GM21367 (cell line): ENCODE results near the gene PCDH9.

Source experiments
- ATAC-seq: cut with Tn5 transposase; IDR thresholded peaks from one replicate; pipeline ENCODE4 v1.9.1; 2021; ENCODE audit not compliant: unreplicated experiment

PCDH9 gene

DNA sequence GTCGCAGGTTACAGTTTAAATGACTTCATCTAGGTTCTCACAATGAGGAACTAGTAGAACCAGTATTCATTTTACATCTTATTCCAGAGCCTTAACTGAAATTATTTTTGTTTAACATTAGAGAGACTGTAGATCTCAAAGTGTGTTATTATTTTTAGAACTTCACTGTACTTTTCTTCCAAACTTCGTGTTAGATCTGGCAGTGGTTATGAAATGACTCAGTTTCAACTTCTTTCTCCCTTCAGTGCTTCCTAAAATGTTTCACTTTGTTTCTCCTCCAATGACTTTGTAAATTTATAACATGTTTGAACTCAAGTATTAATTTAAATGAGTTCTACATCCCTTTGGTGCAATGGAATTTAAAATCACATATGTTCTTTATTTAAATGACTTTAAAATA, 139.3 kb downstream of the PCDH9 start:
- no peak for ATAC-seq

DNA sequence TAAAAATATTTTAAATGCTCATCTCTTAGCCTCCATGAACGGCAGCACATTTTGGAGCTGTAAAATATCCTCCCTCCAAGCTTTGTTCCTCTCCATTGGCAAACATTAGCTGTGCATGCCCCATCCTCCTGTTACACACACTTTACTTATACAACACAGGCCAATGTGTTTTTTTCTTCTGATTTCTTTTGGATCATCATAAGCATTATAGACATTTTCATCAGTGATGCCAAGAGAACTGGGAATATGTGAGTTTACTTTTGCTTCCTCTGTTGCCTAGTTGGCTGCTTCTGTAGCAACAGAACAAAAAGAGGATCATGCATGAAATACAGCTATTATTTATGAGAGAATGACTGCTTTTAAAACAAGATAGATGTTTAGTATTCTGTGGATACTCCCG, 142.6 kb downstream of the PCDH9 start:
- ATAC-seq = no peak

DNA sequence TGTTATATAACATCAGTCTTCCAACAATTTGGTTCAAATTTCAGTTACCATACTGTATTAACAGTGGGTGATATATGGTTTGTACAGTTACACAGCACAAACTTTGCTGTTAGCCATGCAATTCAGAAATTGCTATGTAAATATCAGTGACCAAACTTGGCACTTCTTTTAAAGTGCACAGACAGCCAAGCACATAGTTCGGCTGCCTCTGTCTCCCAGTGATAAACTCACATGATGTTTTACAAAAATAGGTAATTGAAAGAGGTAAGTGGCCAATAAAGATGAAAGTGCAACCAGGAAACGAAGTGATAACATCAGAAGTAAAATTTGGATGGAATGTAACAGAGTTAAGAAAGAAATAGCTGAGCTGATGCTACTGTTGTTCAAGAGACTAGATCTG, 143.9 kb downstream of the PCDH9 start:
- no peak for ATAC-seq

GRCh38 chr13:67084066-67084465, 146.1 kb downstream of the PCDH9 start:
- ATAC-seq = no peak

DNA sequence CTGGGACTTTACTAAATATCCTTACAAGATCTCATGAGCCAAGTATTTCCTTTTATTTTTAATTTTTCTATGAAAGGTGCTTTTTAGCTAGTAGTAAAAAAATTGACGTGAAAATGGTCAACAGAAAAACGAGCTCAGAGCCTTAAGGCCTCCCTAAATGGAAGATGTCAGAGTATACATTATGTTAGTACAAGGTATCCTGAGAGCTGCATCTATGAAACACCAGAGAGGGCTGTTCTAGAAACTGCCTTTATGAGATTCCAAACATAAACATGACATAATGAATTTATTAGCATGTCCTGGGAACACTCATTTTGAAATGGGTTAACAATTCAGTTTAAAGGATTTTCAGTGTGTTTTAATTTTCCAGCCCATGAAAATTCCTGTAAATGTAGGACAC, 146.6 kb downstream of the PCDH9 start:
- no peak for ATAC-seq

GRCh38 chr13:67080351-67080750, 149.8 kb downstream of the PCDH9 start:
- no peak for ATAC-seq

DNA sequence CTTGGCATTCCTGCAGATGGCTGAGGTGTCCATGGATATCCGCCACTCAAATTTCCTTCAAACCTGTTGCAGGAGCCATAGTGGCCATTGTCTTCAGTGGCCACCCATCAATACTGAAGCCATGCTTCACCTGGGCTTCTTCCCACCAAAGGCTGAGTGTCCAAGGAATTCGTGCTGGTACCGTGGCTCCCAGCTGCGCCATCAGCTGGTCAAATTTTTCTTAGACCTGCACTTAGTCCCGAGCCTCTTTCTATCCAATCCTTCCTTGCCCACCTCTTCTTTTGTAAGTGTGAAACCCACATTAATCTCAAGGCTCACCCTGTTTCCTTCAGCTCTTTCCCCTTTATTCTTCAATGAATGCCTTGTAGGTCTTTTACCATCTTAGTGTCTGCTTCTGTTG, 152.1 kb downstream of the PCDH9 start:
- no peak for ATAC-seq

DNA sequence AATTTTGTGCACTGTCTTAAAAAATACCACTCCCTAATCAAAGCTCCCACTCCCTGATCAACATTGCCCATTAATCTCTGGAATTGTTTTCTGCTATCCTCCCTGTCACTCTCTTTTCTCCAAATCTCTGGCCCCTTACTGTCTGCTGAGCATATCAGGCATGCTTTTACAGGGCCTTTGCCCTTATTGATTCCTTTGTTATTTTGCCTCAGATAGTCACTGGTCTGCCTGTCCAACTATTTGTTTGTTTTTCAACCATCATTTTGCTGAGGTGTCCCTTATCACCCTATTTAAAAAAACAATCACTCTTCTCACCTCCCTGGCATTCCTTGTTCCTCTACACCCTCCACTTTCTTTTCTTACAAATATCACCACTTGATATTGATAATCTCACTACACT, 153.0 kb downstream of the PCDH9 start:
- no peak for ATAC-seq

- no peak for ATAC-seq
These were observed 153.8 kb downstream of the PCDH9 start for GRCh38 chr13:67076378-67076777.

GRCh38 chr13:67075239-67075638, 154.9 kb downstream of the PCDH9 start:
- no peak for ATAC-seq

DNA sequence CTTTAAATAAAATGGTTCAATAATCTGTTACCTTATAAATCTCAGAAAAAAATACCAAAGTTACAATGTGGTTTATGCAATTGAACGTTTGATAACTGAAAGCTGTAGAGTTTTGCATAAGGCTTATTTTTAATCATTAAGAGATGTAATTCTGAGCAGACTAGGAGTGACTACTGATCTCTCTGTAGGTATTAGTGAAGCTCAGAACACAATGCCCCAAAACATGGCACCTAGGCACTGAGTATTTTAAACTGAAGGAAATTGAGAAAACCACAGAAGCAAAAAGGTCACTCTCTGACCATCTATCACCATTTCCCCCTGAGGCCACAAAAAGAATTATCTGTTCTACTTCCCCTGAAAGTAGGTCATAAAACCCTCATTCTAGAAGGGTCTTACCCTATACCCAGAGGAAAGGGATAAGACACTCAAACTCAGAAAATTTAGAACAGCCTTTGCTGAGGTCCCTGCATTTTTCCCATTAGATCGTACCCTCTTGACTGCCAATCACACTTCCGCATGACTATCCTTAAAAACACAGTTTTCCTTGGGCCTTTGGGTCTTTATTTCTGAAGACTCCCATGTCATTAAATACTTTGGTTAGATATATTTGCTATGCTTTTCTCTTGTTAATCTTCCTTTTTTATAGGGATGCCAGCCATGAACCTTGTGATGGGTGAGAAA, 158.1 kb downstream of the PCDH9 start:
- no peak for ATAC-seq

DNA sequence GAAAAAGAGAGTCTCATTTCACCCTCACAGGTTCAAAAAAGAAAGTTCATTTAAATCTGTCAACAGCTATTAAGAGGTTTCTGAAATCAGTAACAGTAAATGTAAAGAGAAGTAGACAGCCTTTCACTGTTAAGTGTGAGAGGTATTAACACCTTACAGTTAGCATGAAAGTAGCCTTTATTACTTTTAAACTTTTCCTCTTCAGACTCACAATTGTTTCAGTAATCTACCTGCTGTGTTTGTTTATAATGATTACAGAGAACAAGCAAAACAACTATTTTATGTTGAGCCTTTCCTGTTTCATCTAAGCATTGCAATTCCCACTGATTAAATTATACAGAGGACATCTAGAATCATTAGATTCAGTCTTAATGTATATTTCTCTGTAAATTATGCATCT, 159.8 kb downstream of the PCDH9 start:
- no peak for ATAC-seq

GRCh38 chr13:67069117-67069767, 160.9 kb downstream of the PCDH9 start:
- ATAC-seq = no peak

DNA sequence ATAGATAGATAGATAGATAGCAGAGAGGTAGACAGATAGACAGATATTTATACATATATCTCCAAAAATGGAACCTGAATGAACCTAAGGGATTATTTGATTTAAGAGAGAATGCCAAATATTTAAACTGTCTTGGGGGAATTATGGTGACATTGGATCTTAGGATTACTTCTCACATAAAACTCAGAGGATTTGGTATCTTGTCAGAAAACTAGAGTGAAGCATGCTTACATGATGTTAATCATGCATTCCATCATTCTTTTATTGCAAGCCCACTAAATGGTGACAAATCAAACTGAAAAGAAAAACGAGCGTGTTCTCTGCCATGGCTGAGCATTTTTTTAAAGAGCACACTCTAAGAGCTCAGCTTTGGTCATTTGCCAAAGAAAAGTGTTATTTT, 165.2 kb downstream of the PCDH9 start:
- no peak for ATAC-seq

- no peak for ATAC-seq
These were observed 167.1 kb downstream of the PCDH9 start for GRCh38 chr13:67063036-67063435.

GRCh38 chr13:67062160-67062559, 168.0 kb downstream of the PCDH9 start:
- no peak for ATAC-seq

DNA sequence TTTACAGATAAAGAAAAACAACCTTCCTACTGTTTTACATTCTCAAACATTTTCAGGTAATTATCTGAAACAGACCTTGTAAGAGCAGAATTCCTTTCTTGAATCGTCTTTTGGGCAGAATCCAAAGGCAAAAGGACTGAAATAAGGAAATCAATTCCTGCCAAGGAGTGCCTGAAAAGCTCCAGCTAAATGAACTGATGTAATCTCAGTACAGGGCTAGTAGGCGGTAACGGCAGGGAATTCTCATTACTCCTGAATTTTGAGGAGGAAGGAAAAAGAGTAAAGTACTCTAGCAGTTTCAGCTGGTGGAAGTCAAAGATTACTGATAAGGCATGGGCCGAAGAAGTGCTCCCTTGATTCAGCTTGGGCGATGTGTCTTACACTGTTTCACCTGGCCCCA, 168.4 kb downstream of the PCDH9 start:
- no peak for ATAC-seq

- no peak for ATAC-seq
These were observed 177.3 kb downstream of the PCDH9 start for GRCh38 chr13:67052550-67053490.

DNA sequence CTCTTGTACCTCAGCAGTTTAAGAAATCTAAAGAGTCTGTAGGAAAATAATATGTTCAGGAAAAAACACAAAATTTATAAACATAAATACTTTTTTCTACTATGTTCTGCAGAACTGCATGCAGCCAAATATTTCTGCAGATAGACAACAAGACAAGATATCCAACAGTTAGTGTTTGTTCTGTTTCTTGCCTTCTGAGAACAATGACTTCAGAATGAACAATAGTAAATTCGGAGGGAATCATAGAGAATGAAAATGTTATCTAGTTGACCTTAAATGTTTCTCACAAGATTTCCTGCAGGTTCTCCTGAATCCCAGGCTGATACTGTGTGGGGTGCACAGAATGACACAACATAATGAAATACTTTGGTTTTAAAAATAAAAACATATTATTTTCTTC, 180.4 kb downstream of the PCDH9 start:
- ATAC-seq = no peak

GRCh38 chr13:67048821-67049150, 181.3 kb downstream of the PCDH9 start:
- peak; percentile 17 for ATAC-seq

DNA sequence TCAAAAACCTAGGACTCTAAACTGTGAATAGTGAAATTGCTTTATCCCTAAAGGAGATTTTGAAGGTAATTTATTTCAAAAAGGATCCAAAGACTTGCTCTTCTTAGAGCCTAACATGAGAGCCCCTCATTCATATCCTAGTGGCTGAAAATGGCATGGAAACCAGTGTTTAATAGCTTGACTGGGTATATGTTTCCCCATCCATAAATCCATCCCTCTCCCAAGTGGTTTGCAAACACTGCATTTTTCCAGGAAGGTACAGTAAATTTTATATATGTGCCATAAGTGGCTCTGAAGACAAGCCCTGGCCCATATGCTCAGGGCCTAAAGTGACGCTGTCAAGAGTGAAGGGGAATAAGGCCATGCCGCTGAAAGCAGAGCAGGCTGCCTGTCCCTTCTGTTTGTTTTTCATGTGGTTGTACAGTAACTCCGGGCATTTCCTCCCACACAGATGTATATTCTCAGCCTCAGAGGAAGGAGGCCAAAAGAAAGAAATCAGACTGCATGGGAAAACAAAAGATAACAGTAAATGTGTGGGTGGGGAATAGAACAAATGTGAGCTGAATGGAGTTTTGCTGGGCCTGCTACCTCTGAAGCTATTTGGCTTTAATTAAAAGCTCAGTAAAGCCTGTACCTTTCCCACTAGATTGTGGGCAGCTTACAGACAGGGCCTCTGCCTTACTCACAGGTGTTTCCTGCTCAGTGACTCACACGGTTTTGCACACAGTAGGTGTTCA, 181.9 kb downstream of the PCDH9 start:
- ATAC-seq = peak; percentile 64
